ENCODE results near the gene CLSTN2. TPM values are rescaled to one million over a fixed set of nuclear protein-coding genes. Genes with fewer than 3 reads are reported as not detected.

CLSTN2 gene
- total RNA-seq, 1 donor from 2014 or later = 143 TPM

DNA sequence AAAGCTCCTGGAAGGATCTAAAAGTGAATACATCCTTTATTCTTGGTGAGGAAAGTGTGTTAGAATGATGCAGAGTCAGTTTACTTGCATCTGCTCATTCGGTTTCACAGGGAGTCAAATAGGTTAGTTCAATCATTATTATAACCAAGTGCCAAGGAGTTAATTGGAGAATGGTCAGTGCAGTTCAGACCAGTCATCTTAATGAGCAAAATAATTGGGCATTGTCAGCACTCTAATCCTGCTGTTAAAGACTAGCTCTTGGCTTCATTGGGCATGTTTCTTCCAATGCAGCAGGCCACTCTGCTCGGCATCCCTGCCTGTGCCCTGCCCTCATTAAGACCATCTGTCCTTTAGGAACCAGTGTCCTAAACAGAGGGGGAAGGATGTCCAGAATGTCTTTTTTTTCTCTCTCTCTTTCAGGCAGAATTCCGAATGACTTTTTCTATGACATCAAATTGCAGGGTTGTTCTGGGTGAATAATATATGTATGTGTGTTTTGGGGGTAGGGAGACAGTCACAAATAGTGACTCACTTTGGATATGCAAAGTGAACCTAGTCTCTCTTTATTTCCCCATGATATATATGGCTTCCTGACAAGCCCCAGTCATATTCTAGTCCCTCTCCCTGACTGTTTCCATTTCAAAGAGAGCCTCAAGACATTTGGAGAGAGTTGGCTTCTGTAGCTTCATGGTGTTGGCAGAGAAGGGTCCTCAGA lies 537.5 kb downstream of the CLSTN2 start:
- no peaks in the 10 kb centered on the region for H3K27me3 Mint-ChIP-seq (ENCODE audit: unreplicated experiment)
- no peak overlapping the region for H3K27ac Mint-ChIP-seq (ENCODE audit: unreplicated experiment)
- peaks cover 8% of the 10 kb centered on the region for H3K36me3 Mint-ChIP-seq (ENCODE audit: unreplicated experiment)
- no peak overlapping the region for H3K4me3 Mint-ChIP-seq (ENCODE audit: unreplicated experiment)
- no peak for DNase-seq (ENCODE audit: extremely low spot score, unreplicated experiment)
- TF ChIP-seq, protein P1, sequence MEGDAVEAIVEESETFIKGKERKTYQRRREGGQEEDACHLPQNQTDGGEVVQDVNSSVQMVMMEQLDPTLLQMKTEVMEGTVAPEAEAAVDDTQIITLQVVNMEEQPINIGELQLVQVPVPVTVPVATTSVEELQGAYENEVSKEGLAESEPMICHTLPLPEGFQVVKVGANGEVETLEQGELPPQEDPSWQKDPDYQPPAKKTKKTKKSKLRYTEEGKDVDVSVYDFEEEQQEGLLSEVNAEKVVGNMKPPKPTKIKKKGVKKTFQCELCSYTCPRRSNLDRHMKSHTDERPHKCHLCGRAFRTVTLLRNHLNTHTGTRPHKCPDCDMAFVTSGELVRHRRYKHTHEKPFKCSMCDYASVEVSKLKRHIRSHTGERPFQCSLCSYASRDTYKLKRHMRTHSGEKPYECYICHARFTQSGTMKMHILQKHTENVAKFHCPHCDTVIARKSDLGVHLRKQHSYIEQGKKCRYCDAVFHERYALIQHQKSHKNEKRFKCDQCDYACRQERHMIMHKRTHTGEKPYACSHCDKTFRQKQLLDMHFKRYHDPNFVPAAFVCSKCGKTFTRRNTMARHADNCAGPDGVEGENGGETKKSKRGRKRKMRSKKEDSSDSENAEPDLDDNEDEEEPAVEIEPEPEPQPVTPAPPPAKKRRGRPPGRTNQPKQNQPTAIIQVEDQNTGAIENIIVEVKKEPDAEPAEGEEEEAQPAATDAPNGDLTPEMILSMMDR (IDR thresholded peaks at IDR 0.05) = no peak
- no peaks in the 10 kb centered on the region for H3K9me3 Mint-ChIP-seq (ENCODE audit: unreplicated experiment)
- peaks cover 53% of the 10 kb centered on the region for H3K4me1 Mint-ChIP-seq (ENCODE audit: unreplicated experiment)

- TF ChIP-seq, protein P1 (IDR thresholded peaks at IDR 0.05) = no peak
- Mint-ChIP-seq H3K36me3 (ENCODE audit: unreplicated experiment) (peaks cover 18% of the 10 kb centered on the region), H3K4me1 (ENCODE audit: unreplicated experiment) (peaks cover 16% of the 10 kb centered on the region), H3K4me3 (ENCODE audit: unreplicated experiment) (no peak overlapping the region), H3K27ac (ENCODE audit: unreplicated experiment) (no peak overlapping the region), H3K9me3 (ENCODE audit: unreplicated experiment) (peaks cover 21% of the 10 kb centered on the region), H3K27me3 (ENCODE audit: unreplicated experiment) (no peaks in the 10 kb centered on the region)
- no peak for DNase-seq (ENCODE audit: extremely low spot score, unreplicated experiment)
Measured at GRCh38 chr3:140487566-140487965, 552.6 kb downstream of the CLSTN2 start.

DNA sequence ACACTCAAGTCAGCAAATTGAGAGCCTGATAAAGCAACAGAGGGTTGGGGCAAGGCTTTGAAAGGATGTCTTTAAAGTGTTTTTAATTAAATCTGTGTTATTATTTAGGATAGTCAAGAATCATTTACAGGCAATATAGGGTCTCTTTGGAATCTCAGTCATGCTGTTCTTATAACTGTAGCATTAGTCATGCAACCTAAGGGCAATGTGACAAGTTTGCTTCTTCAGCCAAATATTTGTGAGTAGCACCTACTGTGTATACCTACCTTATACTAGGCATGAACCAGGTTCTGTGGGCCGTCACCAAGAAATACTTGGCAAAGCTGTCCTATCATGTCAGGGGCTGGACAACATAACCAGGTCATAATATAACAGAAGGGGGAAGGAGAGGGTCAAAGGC lies 558.3 kb downstream of the CLSTN2 start:
- Mint-ChIP-seq H3K9me3 (ENCODE audit: unreplicated experiment) (peaks cover 13% of the 10 kb centered on the region), H3K36me3 (ENCODE audit: unreplicated experiment) (peaks cover 1% of the 10 kb centered on the region), H3K4me1 (ENCODE audit: unreplicated experiment) (peaks cover 32% of the 10 kb centered on the region), H3K4me3 (ENCODE audit: unreplicated experiment) (no peak overlapping the region), H3K27ac (ENCODE audit: unreplicated experiment) (peak overlapping the region; percentile 21), H3K27me3 (ENCODE audit: unreplicated experiment) (no peaks in the 10 kb centered on the region)
- TF ChIP-seq, protein P1 (IDR thresholded peaks at IDR 0.05) = no peak
- no peak for DNase-seq (ENCODE audit: extremely low spot score, unreplicated experiment)

DNA sequence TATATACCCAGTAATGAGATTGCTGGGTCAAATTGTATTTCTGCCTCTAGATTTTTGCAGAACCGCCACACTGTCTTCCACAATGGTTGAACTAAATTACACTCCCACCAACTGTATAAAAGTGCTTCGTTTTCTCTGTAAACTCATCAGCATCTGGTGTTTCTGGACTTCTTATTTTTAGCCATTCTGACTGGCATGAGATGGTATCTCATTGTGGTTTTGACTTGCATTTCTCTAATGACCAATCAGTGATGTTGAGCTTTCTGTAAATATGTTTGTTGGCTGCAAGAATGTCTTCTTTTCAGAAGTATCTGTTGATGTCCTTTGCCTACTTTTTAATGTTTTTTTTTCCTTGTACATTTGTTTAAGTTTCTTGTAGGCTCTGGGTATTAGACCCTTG lies 560.0 kb downstream of the CLSTN2 start:
- H3K27me3 Mint-ChIP-seq (ENCODE audit: unreplicated experiment) = no peaks in the 10 kb centered on the region
- H3K36me3 Mint-ChIP-seq (ENCODE audit: unreplicated experiment) = peaks cover 1% of the 10 kb centered on the region
- TF ChIP-seq, protein P1 (IDR thresholded peaks at IDR 0.05) = no peak
- no peak overlapping the region for H3K27ac Mint-ChIP-seq (ENCODE audit: unreplicated experiment)
- peaks cover 13% of the 10 kb centered on the region for H3K9me3 Mint-ChIP-seq (ENCODE audit: unreplicated experiment)
- DNase-seq (ENCODE audit: extremely low spot score, unreplicated experiment) = no peak
- H3K4me1 Mint-ChIP-seq (ENCODE audit: unreplicated experiment) = peaks cover 24% of the 10 kb centered on the region
- H3K4me3 Mint-ChIP-seq (ENCODE audit: unreplicated experiment) = no peak overlapping the region

DNA sequence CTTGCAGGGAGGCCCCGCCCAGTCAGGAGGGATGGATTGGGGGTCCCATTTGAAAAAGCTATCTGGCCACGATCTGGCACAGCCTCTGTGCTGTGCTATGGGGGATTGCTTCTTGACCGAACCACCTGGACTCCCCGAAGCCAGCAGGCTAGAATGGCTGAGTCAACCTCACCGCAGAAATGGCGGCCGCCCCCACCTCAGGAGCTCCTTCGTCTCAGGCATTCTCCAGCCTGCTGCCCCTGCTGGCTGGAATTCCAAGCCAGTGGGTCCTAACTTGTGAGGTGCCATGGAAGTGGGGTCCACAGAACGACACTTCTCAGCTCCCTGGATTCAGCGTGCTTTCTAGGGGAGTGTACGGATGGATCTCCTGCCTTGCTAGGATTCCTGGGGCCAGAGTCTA lies 562.3 kb downstream of the CLSTN2 start:
- Mint-ChIP-seq H3K9me3 (ENCODE audit: unreplicated experiment) (peaks cover 13% of the 10 kb centered on the region), H3K4me1 (ENCODE audit: unreplicated experiment) (peaks cover 43% of the 10 kb centered on the region), H3K36me3 (ENCODE audit: unreplicated experiment) (peaks cover 1% of the 10 kb centered on the region), H3K27me3 (ENCODE audit: unreplicated experiment) (no peaks in the 10 kb centered on the region), H3K4me3 (ENCODE audit: unreplicated experiment) (no peak overlapping the region), H3K27ac (ENCODE audit: unreplicated experiment) (no peak overlapping the region)
- TF ChIP-seq, protein P1 (IDR thresholded peaks at IDR 0.05) = no peak
- DNase-seq (ENCODE audit: extremely low spot score, unreplicated experiment) = no peak

Measured in osteocyte (in vitro differentiated cells).